ENCODE measurements around the gene ISM2.

ISM2 gene

DNA sequence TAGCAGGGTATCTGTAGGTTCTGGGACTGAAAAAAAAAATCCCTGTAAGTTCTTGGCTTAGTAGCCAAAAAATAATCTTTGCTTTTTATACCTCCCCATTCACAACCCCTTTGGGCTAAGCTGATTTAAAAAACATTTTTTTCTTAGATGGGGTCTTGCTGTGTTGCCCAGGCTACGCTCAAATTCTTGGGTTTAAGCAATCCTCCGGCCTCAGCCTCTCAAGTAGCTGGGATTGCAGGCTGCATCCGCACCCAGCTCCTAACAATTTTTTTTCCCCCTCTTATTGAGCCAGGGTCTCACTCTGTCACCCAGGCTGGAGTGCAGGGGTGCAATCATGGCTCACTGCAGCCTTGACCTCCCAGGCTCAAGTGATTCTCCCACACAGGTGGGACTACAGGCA is 9.1 kb upstream of the ISM2 start:
- DNase-seq (ENCODE audit: low read depth): no peak

GRCh38 chr14:77505031-77505430 is 6.4 kb upstream of the ISM2 start:
- no peak for DNase-seq (ENCODE audit: low read depth)

- DNase-seq (ENCODE audit: low read depth): no peak
Observed at GRCh38 chr14:77503138-77503537, 4.5 kb upstream of the ISM2 start.

DNA sequence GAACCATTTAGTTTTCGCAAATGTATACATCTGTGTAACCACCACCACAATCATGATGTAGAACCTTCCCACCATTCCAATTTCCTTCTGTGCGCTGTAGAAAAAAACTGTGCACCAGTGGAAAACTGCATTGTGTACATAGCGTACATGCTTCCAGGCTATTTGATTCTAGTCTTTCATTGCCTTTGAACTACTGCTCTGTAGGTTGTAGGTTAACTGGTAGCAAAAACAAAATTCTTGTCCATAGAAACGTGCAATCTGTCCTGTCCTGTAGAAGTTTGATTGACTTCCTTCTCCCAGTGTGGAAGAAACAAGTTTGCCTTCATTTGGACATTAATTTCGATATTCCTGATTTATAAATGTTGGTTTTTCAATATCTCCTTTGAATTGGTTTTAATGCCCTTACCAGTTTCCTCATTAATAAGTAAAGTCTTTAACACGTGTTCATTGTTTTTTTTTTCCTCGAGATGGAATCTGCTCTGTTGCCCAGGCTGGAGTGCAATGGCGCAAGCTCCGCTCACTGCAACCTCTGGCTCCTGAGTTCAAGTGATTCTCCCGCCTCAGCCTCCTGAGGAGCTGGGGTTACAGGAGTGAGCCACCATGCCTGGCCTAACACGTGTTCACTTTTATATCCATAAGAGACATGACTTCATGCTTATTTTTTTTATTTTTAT is 3.6 kb upstream of the ISM2 start:
- DNase-seq (ENCODE audit: low read depth): no peak

GRCh38 chr14:77498984-77499527 is 440 bp upstream of the ISM2 start:
- no peak for DNase-seq (ENCODE audit: low read depth)

DNA sequence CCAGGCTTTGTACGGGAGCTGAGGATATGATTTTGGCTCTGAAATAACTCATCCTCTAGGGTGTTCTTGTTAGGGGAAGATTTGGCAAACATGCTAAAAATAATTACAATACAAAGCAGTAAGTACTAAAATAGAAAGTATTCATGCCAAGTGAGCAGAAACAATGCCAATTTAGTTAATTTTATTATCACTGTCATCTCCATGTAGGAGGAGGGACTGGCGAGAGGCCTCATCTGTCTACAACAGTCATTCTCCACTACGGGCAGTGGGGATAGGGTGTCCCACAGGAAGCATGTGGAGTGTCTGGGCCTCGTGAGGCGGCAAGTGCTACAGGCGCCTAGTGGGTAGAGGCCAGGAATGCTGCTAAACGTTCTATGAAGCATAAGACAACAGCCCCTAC is 3.3 kb downstream of the ISM2 start:
- no peak for DNase-seq (ENCODE audit: low read depth)

DNA sequence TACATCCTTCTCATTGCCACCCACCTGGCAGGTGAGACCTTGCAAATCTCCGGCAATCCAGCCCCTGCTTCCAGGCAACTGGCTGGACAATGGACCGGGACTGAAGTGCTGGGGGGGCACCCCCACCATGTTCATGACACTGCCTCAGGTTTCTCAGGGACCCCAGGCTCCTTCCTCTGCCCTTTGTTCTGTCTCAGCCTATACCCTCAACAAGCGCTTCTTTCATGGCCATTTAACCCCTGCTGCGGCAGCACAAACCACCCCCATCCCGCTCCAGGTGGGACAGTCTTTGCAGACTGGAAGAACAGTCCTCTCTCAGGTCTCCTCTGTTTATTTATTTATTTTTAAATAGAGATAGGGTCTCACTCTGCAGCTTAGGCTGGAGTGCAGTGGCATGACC is 7.6 kb downstream of the ISM2 start:
- DNase-seq (ENCODE audit: low read depth): no peak

GRCh38 chr14:77490347-77490986 is 8.1 kb downstream of the ISM2 start:
- no peak for DNase-seq (ENCODE audit: low read depth)

GRCh38 chr14:77489041-77489440 is 9.6 kb downstream of the ISM2 start:
- DNase-seq (ENCODE audit: low read depth): no peak

DNA sequence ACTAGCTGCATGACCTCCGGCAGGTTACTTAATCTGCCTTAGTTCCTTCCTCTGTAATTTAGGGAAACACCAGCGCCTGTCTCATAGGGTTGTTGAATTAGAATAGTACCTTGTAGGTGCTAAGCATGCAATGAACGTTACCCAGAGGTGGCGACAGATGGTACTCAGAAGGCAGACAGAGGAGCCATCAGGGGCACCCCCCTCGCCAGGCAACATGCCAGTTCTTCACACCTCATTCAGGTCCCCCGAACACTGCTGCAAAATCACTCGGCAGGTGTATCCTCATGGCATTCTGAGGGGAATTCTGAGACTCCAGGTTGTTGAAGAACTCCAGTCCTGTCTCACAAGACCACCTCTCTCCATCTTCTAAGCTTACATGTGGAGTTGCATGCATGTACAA is 10.1 kb downstream of the ISM2 start:
- no peak for DNase-seq (ENCODE audit: low read depth)

GRCh38 chr14:77485901-77486678 is 12.5 kb downstream of the ISM2 start:
- DNase-seq (ENCODE audit: low read depth): no peak

- no peak for DNase-seq (ENCODE audit: low read depth)
Observed at GRCh38 chr14:77485256-77485655, 13.4 kb downstream of the ISM2 start.

DNA sequence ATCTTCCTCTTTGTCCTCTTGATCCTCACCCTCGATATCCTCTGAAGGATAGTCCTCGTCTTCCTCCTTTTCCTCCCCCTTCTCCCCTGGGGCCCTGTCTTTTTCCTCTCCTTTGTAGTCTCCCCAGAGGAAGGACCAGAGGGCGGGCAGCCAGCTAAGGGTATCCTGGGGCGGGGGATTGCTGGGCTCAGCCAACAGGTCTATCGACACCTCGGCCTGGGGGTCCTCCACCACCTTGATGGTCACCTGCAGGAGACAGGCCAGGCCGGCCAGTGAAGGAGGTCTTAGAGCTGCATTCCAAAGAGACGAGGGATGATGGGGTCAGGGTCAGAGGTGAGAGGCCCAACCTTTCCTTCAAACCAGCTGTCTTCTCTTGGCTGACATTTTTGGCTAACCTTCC is 16.2 kb downstream of the ISM2 start:
- DNase-seq (ENCODE audit: low read depth): no peak

DNA sequence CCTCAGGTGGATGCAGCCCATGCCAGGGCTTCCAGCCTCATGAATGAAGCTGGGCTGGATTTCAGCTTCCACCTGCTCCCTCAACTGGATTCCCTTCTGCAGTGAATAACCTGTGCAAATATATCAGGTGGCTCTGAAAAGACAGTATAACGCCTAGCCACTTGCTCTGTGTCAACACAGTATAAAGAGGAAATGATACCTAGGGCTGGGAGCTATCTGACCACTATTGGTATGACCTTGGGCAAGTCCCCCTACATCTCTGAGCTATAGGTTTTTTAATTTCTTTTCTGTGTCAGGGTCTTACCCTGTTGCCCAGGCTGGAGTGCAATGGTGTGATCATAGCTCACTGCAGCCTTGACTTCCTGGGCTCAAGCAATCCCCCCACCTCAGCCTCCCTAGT is 19.8 kb downstream of the ISM2 start:
- DNase-seq (ENCODE audit: low read depth): no peak

DNA sequence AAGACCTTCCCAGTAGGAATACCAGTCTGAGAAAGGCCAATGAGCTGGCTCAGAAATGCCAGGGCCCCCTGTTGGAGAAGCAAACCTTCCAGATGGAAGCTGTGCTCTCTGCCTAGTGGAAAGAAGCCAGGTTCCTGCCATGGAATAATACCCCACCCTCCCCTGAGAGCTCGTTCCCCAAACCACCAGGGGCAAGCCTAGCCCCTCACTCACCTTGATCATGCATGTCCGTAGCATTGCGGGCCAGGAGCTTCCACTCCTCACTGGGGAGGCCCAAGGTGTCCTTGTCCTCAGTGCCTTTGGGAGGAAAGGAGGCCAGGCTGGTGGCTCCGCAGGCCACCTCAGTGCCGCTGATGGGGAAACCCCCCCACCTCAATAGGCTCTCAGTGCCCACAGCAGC is 20.6 kb downstream of the ISM2 start:
- no peak for DNase-seq (ENCODE audit: low read depth)

GRCh38 chr14:77475432-77476115 is 23.0 kb downstream of the ISM2 start:
- DNase-seq (ENCODE audit: low read depth): no peak

DNA sequence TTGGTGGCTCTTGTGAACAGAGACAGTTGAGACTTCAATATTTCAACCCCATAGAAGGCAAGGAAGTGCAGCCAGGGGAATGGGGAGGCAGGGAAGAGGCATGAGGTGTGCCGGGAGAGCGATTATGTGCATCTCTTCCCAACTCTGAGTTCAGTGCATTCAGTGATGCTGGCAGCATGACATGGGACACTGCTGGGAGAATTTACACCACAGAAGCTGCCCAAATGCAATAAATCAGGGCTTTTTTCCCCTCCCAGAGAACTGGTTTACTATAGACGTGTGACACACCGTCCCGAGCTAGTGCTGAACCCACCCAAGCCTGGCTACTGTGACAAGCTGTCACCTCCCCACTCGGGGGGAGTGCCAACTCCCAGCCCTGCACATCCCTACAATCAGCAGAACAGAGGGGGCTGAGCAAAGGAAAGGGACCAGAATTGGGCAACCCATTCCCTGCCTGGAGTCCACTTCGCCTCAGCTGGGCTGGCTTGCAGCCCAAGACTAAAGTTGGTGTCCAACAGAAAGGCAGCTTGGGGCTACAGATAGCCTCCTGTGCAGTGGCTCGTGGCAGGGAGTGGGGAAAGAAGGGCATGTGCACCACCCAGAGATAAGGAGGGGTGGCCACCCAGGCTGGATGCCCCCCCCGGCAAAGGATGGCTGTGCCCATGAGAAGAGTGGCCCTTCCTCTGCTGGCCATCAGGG is 24.0 kb downstream of the ISM2 start:
- no peak for DNase-seq (ENCODE audit: low read depth)

- no peak for DNase-seq (ENCODE audit: low read depth)
Observed at GRCh38 chr14:77473921-77474320, 24.7 kb downstream of the ISM2 start.

GRCh38 chr14:77470224-77470870 is 28.3 kb downstream of the ISM2 start:
- no peak for DNase-seq (ENCODE audit: low read depth)

DNA sequence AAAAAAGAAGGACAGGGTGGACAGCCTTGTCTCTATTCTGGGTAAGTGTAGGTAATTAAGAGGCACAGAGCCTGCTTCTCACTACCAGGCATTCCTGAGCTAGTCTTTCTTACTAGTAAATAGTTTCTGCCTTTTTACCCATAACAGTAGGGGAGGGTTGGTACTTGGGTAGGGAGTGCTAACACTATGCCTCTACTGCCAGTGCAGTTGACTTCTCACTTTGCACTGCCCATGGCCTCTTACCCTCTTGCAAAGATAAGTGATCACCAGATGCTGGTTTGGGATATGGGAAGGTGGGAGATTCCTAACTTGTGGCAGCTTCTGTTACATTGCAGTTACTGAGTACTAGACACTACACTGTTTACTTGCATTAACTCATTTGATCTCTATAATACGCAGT is 29.1 kb downstream of the ISM2 start:
- no peak for DNase-seq (ENCODE audit: low read depth)

- no peak for DNase-seq (ENCODE audit: low read depth)
Observed at GRCh38 chr14:77469067-77469505, 29.5 kb downstream of the ISM2 start.
